ENCODE measurements around the gene STX7.

STX7 gene

DNA sequence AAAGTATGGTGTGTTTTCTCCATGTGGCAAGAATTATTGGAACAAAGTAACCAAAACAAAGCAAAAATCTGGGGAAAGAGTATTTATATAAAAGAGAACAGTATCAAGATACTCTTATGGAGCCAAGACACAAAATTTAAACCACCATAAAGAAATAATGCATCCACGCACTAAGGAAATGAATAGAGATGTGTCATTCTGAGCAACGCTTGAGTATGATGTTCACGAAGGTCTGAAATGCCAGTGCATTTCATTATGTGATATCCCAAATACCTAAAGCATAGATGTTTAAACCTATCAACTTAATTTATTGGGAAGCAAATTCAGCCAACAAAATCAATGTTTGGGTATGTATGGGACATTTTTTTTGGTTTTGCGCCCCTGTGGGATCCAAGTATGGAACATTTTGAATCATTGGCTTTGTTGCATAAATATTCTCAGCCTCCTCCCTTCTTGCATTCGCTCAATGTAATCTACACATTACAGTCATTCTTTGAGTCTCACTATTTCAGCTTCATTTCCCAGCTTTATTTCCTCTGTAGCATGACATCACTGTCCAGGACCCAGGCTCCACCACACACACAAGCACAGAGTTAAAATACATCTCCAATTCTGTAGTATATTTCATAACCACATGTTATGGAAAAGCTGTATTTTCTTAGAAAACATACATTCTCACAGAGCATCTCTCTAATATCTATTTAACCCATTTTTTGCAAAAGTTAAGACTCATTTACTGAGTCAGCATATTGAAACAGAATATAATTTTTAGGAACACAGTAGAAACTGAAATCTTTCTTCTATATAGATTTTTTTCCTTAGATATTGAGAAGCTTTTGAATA is 100.0 kb downstream of the STX7 start:
- FAIRE-seq: no peak

DNA sequence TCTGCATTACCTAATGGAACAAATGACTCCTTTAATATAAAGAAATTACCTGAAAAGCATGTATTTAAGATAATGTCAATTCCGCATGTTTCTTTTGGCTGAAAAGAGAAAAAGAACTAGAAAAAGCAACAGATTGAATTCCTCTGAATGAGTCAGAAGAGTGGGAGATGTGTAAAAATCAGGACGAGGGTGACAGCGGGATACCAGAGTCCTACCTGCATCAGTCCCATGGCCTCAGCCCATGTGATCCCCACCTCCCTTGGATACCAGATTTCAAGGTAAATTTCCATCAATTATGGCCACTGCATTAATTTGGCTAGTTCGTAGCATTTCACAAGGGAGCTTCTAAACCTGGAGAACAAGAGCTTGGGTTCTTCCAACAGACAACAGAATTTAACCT is 101.6 kb downstream of the STX7 start:
- FAIRE-seq: no peak

DNA sequence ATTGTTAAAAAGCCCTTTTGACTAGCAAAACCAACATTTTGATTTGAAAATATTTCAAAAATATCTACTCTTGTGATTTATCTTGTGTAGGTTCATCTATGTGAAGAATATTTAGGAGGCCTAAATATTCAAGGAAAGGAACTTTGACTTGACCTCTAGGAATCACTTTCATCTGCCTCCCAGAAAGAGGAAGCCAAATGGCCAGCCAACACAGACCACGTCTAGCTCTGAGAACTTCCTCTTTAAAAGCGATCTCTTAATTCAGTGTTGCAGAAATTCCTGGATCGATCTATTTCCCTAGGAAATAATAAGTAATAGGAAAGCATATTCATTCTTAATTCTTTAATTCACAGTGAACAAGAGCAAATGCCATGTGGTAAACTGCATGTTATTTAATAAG is 102.1 kb downstream of the STX7 start:
- no peak for FAIRE-seq

DNA sequence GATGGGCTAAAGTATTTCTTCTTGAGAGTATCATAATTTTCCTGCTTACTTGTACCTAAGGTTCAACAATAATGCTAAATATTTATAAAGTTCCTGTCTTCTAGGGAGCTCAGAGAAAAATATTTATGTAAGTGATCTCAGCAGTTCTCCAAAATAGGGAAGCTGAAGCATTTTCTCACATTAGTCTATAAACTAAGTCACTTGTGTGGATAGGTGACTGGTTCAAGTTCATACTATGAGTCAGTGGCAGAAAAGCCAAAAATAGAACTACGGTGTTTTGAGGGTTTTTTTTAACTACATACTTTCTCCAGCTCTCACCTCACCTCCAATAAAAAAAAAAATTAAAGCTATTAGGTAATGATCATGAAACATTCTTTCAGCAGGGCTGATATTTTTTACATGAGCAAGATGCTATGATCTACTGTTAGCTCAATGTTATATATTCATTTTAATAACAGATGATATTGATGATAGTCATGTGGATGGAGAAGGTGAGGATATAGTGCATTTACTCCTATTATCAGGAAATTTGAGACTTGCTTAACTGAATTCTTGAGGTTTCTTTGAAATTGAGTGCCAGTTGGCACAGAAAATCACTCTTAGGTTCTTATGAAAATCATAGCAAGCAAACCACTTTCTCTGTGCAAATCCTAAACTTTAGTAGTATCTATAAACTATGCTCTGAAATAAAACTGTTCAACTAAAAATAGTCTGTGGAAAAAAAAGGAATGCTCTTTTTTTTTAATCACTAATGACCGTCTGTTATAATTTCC is 107.6 kb downstream of the STX7 start:
- no peak for FAIRE-seq

DNA sequence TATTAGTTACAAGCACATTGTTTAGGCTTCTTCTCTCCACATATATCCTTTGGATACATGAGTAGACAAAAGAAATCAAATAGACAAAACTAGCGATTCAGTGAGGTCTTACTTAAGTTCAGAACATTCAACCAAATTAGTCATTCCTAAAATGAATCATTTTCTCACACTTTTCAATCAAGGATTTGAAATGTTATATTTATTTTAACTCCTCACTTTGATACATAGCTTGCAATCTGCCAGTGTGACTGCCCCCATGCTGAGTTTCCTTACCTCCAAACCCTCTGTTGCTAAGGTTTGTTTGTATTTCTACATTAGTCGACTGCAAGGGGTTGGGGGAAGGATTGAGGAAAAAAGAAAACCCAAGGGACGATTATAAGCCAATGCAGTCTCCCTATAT is 108.2 kb downstream of the STX7 start:
- no peak for FAIRE-seq

DNA sequence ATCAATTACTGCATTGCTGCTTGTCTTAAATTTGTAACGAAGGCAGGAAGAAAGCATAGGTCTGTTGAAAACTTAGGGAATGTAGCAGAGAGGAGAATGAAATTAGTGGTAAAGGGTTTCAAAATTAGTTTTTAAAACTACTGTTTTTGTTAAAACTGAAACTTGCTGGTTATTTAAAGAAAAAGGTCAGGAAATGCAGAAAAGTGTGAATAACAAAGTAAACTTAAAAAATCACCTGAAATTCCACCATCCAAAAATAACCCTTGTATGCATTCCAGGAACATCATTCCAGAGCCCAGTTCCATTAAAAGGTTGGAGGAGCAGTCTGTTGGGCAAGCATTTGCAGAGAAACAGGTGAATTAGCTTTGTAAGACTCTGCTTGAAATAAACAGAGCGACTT is 108.6 kb downstream of the STX7 start:
- FAIRE-seq: no peak

DNA sequence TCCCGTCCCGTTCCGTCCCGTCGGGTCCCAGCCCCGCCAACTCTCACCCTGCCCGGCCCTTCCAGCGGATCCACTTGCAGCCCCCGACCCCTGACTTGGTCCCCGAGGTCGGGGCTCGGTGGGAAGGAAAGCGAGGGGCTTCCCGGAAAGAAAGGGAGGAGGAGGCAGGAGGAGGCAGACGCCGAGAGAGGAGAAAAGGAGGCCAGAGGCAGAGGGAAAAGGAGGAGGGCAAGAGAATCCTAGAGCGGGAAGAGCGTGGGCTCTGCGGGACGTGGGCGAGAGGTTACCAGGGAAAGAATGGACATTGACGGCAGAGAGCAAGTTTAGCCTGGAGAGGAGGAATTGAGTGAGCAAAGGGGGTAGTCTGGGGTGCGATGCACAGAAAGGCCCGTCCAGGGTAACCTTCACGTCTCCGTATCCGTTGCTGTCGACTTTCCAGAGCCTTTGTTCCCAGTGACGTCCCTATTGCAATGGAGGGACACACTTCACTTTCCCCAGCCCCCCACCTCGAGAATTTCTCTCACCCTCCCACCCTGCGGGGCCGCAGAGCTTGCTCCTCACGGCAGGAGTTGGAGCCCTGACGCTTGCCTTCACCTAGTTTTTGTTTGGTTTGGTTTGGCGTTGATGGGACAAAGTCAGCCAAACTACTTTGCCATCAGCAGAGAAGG is 111.2 kb downstream of the STX7 start:
- no peak for FAIRE-seq

DNA sequence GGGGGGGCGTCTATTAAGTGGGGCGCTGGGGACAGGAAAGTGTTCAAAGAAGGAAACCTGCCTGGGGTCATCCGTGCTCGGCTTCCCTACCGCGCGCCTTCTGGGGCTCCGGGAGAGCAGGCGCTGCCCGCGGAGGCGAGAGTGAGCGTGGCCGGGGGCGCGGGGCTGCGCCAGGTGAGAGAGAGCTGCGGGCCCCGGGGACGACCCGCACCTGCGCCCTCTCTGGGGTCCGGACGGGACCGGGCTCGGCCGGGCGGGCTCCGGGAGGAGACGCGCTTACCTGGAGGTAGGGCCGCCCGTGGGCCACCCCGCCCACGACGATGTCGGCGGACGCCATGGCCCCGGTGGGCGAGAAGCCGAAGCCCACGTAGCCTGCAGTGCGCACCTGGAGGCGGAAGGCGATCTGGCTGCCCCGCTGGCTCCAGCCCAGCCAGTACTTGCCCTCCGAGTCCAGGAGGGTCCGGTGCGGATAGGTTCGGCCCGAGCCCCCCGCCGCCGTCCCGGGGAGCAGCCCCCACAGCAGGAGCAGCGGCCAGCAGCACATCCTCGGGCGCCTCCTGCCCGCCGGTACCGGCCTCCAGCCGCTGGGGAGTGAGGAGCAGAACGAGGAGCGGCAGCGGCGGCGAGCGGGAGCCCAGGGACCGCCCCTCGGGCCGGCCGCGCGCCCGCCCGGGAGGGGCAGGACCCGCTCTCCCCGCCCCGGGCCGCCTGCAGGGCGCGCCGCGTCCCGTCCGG is 111.9 kb downstream of the STX7 start, which contains the start of gene MOXD1:
Gene MOXD1 (minus strand): TSS at position 593 of the 735 bp plus-strand sequence. CDS start 49 bp downstream, at position 544.
- no peak for FAIRE-seq

DNA sequence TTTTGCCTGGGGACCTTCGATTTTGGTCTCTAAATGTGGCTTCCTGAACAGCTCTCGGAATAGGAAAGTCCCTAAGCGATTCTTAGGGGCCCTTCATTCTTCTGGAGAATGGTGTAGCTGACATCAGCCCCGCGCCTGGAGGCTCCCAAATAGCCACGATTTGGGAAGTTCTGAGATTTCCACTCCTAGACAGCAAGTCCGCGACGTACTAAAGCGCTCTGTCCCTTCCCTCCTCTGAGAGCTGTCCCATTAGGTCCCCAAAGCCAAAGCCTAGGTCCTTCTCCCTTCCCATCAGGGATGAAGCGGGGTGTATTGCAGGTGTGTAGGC is 112.4 kb downstream of the STX7 start:
- FAIRE-seq: no peak

DNA sequence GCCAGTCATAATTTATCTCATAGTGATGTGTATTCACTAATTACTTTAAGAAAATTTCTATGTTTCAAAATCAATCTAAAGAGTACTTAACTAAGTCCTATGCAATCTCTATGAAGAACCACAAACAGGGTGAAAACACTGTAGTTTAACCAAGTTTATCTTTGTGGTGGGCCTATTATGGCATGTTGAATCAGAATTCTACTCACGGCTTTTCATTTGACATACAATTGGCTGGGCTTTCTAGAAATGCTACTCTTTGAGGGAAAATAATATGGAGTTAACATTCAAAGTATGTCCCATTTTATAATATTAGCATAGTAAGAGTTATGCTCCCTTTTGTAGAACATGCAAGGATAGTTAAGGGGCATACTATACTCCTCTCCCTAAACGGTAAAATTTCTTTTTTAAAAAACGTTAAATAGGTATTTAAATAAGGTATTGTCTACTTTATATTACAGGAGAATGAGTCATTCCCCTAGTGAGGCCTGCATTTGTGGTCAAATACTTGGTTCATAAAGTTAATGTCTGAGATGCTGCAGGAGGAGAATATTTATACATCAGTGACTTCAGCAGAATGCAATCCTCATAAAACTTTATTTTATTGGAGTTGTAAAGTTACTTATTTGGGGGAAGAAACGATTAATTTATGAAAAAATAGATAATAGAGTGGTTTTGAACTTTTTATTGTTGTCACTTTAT is 113.4 kb downstream of the STX7 start:
- FAIRE-seq: no peak

All from G401.6 (cell line).